ENCODE data around the gene MAPK6.

MAPK6 gene

DNA sequence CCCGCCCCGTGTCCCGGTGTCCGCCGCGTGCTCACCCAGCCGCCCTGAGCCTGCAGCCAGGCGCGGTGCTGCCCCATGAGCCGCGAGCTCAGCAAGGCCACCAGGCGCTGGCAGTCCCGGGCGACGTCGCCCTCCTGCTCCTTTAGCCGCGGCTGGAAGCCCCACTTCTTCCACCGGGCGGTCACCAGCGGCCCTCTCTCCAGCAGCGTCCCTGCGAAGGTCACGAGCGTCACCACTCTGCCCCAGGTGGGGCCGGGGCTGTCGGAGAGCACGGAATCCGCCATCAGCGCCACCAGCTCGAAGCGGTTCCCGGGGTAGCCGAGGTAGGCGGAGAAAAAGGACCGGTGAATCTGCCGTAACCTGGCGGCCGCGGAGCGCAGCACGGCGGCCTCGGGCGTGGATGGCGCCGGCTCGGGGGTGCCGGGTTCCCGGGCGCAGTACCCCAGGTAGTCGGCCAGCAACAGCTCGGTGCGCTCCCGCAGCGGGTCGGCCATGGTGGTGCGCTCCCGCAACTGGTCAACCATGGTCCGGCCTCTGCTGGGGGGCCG is 93.3 kb downstream of the MAPK6 start:
- Histone ChIP-seq H3K27me3 (replicated peaks; ENCODE audit: control insufficient read depth, insufficient read depth, low read length) (no peaks in the 10 kb centered on the region), H3K4me3 (replicated peaks; ENCODE audit: low read depth, low read length) (peak overlapping the region; percentile 54), H3K36me3 (ENCODE audit: control insufficient read depth, insufficient read depth, low read length) (no peaks in the 10 kb centered on the region)
- TF ChIP-seq, protein P1, sequence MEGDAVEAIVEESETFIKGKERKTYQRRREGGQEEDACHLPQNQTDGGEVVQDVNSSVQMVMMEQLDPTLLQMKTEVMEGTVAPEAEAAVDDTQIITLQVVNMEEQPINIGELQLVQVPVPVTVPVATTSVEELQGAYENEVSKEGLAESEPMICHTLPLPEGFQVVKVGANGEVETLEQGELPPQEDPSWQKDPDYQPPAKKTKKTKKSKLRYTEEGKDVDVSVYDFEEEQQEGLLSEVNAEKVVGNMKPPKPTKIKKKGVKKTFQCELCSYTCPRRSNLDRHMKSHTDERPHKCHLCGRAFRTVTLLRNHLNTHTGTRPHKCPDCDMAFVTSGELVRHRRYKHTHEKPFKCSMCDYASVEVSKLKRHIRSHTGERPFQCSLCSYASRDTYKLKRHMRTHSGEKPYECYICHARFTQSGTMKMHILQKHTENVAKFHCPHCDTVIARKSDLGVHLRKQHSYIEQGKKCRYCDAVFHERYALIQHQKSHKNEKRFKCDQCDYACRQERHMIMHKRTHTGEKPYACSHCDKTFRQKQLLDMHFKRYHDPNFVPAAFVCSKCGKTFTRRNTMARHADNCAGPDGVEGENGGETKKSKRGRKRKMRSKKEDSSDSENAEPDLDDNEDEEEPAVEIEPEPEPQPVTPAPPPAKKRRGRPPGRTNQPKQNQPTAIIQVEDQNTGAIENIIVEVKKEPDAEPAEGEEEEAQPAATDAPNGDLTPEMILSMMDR (IDR thresholded peaks at IDR 0.05; ENCODE audit: insufficient read depth, low read length, poor library complexity, severe bottlenecking): peak; percentile 10
- DNase-seq (ENCODE audit: extremely low read depth, insufficient read length): peak; percentile 67

DNA sequence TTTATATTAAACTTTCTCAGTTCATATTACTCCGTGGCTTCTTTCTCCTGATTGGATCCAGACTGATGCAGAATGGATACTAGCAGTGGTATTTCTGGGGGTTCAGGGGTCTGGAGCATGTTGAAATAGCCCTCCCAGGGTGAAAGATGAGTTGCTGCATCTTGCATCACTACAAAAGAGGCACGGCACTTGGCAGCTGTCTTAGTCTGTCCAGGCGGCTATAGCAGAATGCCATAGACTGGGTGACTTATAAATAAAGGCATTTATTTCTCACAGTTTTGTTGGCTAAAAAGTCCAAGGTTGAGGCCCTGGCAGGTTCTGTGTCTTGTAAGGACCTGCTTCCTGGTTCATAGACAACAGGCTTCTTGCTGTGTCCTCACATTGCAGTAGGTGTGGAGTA is 94.2 kb downstream of the MAPK6 start:
- no peak overlapping the region for H3K4me3 ChIP-seq (replicated peaks; ENCODE audit: low read depth, low read length)
- TF ChIP-seq, protein P1 (IDR thresholded peaks at IDR 0.05; ENCODE audit: insufficient read depth, low read length, poor library complexity, severe bottlenecking): no peak
- no peaks in the 10 kb centered on the region for H3K27me3 ChIP-seq (replicated peaks; ENCODE audit: control insufficient read depth, insufficient read depth, low read length)
- no peak for DNase-seq (ENCODE audit: extremely low read depth, insufficient read length)
- H3K36me3 ChIP-seq (ENCODE audit: control insufficient read depth, insufficient read depth, low read length): no peaks in the 10 kb centered on the region

DNA sequence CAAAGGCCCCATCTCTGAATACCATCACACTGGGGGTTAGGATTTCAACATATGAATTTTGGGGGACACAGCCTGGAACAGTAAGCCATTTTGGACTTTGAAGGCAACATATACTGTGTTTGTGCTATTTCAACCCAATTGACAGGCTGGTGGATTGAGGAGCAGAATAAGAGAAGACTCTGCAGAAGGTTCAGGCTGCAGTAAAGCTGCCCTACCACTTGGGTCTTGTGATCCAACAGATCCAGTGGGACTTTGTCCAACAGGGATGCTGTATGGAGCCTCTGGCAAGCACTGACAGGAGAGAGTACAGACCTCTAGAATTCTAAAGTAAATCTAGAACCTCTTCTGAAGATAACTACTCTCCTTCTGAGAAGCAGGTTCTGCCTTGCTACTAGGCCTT is 94.7 kb downstream of the MAPK6 start:
- no peak for DNase-seq (ENCODE audit: extremely low read depth, insufficient read length)
- Histone ChIP-seq H3K36me3 (ENCODE audit: control insufficient read depth, insufficient read depth, low read length) (no peaks in the 10 kb centered on the region), H3K4me3 (replicated peaks; ENCODE audit: low read depth, low read length) (no peak overlapping the region), H3K27me3 (replicated peaks; ENCODE audit: control insufficient read depth, insufficient read depth, low read length) (no peaks in the 10 kb centered on the region)
- TF ChIP-seq, protein P1 (IDR thresholded peaks at IDR 0.05; ENCODE audit: insufficient read depth, low read length, poor library complexity, severe bottlenecking): no peak

DNA sequence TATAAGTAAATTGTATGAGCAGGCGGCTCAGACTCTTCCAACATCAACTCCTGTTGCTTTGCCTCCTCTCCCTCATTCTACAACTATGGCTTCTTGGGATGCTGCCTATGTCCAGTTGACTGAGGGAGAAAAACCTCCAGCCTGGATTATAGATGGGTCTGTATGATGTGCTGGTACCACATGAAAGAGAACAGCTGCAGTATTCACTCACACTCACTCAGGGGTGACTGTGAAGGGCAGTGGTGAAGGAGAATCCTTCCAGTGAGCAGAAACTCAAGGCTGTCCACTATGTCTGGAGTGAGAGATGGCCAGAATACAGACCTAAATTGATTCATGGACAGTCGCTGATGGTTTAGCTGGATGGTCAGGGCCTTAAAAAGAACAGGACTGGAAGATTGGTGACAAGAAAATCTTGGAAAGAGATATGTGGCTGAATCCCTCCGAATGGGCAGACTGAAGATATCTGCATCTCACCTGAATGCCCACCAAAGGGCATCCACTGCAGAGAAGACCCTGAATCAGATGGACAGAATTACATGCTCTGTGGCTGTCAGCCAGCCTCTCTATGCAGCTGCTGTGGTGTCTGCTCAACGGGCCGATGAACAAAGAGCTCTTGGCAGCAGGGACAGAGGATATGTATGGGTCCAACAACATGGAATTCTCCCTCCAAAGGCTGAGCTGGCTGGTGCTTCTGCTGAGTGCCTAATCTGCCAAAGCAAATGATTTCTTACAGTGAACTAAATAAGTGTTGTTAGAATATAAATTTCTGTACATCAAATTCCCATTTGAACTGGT is 95.4 kb downstream of the MAPK6 start:
- no peak for DNase-seq (ENCODE audit: extremely low read depth, insufficient read length)
- TF ChIP-seq, protein P1 (IDR thresholded peaks at IDR 0.05; ENCODE audit: insufficient read depth, low read length, poor library complexity, severe bottlenecking): no peak
- Histone ChIP-seq H3K27me3 (replicated peaks; ENCODE audit: control insufficient read depth, insufficient read depth, low read length) (no peaks in the 10 kb centered on the region), H3K36me3 (ENCODE audit: control insufficient read depth, insufficient read depth, low read length) (no peaks in the 10 kb centered on the region), H3K4me3 (replicated peaks; ENCODE audit: low read depth, low read length) (no peak overlapping the region)

DNA sequence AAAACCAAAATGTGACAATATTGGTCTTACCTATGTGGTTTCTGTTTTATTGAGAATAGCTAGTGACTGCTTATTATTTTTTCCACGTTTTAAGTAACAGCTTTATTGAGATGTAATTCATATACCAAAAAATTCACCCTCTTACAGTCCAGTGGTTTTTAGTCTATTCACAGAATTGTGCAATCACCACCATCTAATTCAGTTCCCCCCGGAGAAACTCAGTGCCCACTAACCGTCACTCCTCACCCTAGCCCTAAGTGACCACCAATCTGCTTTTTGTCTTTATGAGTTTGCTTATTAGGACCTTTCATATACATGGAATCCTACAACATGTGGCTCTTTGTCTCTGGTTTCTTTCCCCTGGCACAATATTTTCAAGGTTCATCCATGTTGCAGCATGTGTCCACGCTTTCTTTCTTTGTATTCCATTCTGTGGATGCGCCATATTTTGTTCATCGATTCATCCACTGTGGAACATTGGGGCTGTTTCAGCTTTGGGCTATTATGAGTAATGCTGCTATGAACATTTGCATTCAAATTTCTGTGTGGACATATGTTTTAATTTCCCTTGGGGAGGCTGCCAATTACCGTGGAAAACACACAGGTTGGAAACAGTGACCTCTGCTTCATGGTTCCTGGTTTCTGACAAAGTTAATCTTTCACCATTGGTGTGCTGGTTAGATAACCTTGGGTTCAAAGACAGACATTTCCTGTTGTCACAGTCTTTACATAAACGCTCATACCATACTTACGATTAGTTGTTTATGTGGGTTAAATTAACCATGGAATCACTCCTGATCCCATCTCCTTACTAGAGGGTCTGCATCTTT is 96.8 kb downstream of the MAPK6 start:
- Histone ChIP-seq H3K4me3 (replicated peaks; ENCODE audit: low read depth, low read length) (no peak overlapping the region), H3K36me3 (ENCODE audit: control insufficient read depth, insufficient read depth, low read length) (no peaks in the 10 kb centered on the region), H3K27me3 (replicated peaks; ENCODE audit: control insufficient read depth, insufficient read depth, low read length) (no peaks in the 10 kb centered on the region)
- TF ChIP-seq, protein P1 (IDR thresholded peaks at IDR 0.05; ENCODE audit: insufficient read depth, low read length, poor library complexity, severe bottlenecking): no peak
- no peak for DNase-seq (ENCODE audit: extremely low read depth, insufficient read length)

All from GM06990 (cell line).